HG02852 (cell line): ENCODE data around the gene RAC3.

Source experiments
- ATAC-seq: cut with Tn5 transposase; IDR thresholded peaks from one replicate; pipeline ENCODE4 v1.9.1; 2021; ENCODE audit warnings: mild to moderate bottlenecking, moderate library complexity; ENCODE audit not compliant: unreplicated experiment

The RAC3 gene

GRCh38 chr17:82022310-82022980 is 9.0 kb upstream of the RAC3 start, which contains the start of gene CENPX:
Gene CENPX (minus strand): TSS chr17:82022878. CDS start chr17:82022861, 17 bp downstream.
- peak; percentile 6 for ATAC-seq

GRCh38 chr17:82022981-82023446 is 8.5 kb upstream of the RAC3 start, which contains the start of gene LRRC45:
Gene LRRC45 (plus strand): TSS chr17:82023305. CDS start chr17:82023644, 339 bp downstream.
- ATAC-seq, result peak; percentile 87

GRCh38 chr17:82023447-82024241 is 7.8 kb upstream of the RAC3 start:
- ATAC-seq, result peak; percentile 2

- no peak for ATAC-seq
These were observed 6.6 kb upstream of the RAC3 start for GRCh38 chr17:82024859-82025258.

GRCh38 chr17:82025401-82026107 is 5.9 kb upstream of the RAC3 start:
- no peak for ATAC-seq

GRCh38 chr17:82028246-82028645 is 3.2 kb upstream of the RAC3 start:
- ATAC-seq, result no peak

GRCh38 chr17:82028966-82029365 is 2.5 kb upstream of the RAC3 start:
- no peak for ATAC-seq

- no peak for ATAC-seq
These were observed 2.1 kb upstream of the RAC3 start for GRCh38 chr17:82029391-82029790.

GRCh38 chr17:82029990-82030469 is 1.4 kb upstream of the RAC3 start:
- ATAC-seq, result no peak

GRCh38 chr17:82030470-82031302 is 792 bp upstream of the RAC3 start:
- peak; percentile 42 for ATAC-seq

GRCh38 chr17:82031885-82032627 is 578 bp downstream of the RAC3 start:
- no peak for ATAC-seq

- ATAC-seq, result no peak
These were observed 2.0 kb downstream of the RAC3 start for GRCh38 chr17:82033359-82034085.

- no peak for ATAC-seq
These were observed 3.0 kb downstream of the RAC3 start for GRCh38 chr17:82034371-82035011.

GRCh38 chr17:82035488-82035887 is 4.0 kb downstream of the RAC3 start:
- no peak for ATAC-seq

- no peak for ATAC-seq
These were observed 4.6 kb downstream of the RAC3 start for GRCh38 chr17:82035956-82036633.

- ATAC-seq, result no peak
These were observed 5.2 kb downstream of the RAC3 start for GRCh38 chr17:82036634-82037091.

- peak; percentile 88 for ATAC-seq
These were observed 5.8 kb downstream of the RAC3 start, which contains the start of gene DCXR for GRCh38 chr17:82037092-82037888. Gene DCXR (minus strand): TSS chr17:82037697. CDS start chr17:82037682, 15 bp downstream.
